ENCODE measurements around the gene BTAF1.

BTAF1 gene

DNA sequence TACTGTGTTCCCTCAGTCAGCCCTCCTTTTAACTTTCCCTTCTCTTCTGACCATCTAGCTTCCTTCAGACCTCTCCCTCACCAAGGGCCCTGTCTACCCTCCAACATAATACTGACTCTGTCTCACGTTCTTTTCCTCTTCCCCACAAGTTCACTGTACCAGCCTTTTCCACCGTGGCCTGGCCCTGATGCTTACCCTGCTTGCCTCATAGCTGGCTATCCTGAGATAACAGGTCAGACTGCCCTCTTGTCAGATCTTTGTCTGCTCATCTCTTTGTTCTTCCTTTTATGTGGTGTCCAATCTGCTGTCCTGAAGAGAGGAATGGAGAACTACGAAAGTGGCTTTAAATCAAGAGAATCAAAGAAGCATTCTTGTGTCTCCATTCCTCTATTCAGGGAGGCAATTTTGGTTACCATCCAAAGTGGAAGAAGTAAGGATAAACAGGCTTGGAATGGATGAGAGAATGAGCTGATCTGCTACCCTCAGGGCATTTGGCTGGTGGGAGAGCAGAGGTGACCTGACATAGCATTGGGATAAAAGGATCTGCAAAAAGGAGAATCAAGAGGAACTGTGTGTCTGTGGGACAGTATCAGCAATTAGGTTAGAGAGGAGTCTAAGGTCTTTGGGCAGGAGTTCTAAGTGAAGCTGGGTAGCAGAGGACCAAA, 8.1 kb downstream of the BTAF1 start:
- no peaks in the 10 kb centered on the region for H4K20me1 ChIP-seq (ENCODE audit: insufficient read depth, low read length)
- no peak overlapping the region for H3K9ac ChIP-seq (ENCODE audit: low read length)

DNA sequence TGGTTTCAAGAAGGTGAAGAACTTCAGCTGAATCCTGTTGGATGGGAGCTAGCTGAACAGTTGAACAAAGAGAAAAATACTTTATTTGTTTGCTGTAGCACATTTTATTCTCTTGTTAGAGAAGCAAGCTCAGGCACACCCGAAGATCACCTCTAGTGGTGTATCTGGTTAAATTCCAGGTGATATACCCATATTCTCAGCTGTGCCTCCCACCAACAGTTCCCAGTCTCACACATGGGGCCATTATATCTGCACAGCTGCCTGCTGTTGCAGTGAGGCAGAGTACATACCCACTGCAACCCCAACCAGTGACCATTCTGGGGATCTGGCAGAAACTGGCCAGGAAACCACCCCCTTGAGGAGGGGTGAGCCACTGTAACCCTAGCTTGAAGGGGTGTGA, 9.2 kb downstream of the BTAF1 start:
- no peak overlapping the region for H3K4me2 ChIP-seq (ENCODE audit: low read length)
- H4K20me1 ChIP-seq (ENCODE audit: insufficient read depth, low read length): no peaks in the 10 kb centered on the region

More for the DNA sequence above, 8.1 kb downstream of the BTAF1 start:
- Histone ChIP-seq H3K4me1 (ENCODE audit: insufficient read depth, low read length, severe bottlenecking) (peaks cover 1% of the 10 kb centered on the region), H3K27ac (ENCODE audit: low read depth, low read length, poor library complexity, severe bottlenecking) (no peak overlapping the region), H3K9me2 (ENCODE audit: low read depth, low read length) (no peaks in the 10 kb centered on the region), H3K4me2 (ENCODE audit: low read length) (no peak overlapping the region), H3K79me2 (ENCODE audit: insufficient read depth, low read length) (peaks cover 63% of the 10 kb centered on the region), H3K27me3 (ENCODE audit: insufficient read depth, low read length) (no peaks in the 10 kb centered on the region), H2AFZ (ENCODE audit: low read length) (no peak overlapping the region), H3F3A (ENCODE audit: insufficient read depth, low read length) (no peaks in the 10 kb centered on the region), H3K36me3 (ENCODE audit: insufficient read depth, low read length) (peaks cover 31% of the 10 kb centered on the region), H3K9me3 (ENCODE audit: low read length) (no peaks in the 10 kb centered on the region), H3K4me3 (ENCODE audit: low read depth, low read length, poor library complexity, severe bottlenecking) (no peak overlapping the region)
- TF ChIP-seq, protein P1, sequence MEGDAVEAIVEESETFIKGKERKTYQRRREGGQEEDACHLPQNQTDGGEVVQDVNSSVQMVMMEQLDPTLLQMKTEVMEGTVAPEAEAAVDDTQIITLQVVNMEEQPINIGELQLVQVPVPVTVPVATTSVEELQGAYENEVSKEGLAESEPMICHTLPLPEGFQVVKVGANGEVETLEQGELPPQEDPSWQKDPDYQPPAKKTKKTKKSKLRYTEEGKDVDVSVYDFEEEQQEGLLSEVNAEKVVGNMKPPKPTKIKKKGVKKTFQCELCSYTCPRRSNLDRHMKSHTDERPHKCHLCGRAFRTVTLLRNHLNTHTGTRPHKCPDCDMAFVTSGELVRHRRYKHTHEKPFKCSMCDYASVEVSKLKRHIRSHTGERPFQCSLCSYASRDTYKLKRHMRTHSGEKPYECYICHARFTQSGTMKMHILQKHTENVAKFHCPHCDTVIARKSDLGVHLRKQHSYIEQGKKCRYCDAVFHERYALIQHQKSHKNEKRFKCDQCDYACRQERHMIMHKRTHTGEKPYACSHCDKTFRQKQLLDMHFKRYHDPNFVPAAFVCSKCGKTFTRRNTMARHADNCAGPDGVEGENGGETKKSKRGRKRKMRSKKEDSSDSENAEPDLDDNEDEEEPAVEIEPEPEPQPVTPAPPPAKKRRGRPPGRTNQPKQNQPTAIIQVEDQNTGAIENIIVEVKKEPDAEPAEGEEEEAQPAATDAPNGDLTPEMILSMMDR (IDR thresholded peaks at IDR 0.05; ENCODE audit: low read length): no peak
- TF ChIP-seq EZH2 (IDR thresholded peaks at IDR 0.05; ENCODE audit: borderline replicate concordance, low read length): no peak

DNA sequence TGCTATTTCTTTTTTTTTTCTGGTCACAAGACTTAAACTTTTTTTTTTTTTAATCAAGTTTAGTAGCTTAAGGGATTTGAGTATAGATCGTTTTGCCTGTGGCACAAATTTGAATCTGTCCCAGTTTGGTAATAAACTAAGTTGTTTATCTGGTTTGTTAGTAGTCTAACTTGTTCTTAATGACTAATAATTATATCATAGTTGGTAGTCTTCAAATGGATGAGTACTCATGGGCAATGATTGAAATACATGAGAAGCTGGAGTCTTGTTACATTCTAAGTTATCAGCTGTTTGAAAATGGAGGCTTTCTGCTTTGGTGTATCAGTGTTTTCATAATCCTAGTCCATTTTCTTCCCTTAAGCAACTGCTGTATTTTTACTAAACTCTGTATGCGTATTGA, 12.3 kb downstream of the BTAF1 start:
- Histone ChIP-seq H3K9me3 (ENCODE audit: low read length) (no peaks in the 10 kb centered on the region), H4K20me1 (ENCODE audit: insufficient read depth, low read length) (no peaks in the 10 kb centered on the region), H3K4me3 (ENCODE audit: low read depth, low read length, poor library complexity, severe bottlenecking) (no peak overlapping the region), H3K27ac (ENCODE audit: low read depth, low read length, poor library complexity, severe bottlenecking) (no peak overlapping the region), H3K9me2 (ENCODE audit: low read depth, low read length) (no peaks in the 10 kb centered on the region), H3K4me1 (ENCODE audit: insufficient read depth, low read length, severe bottlenecking) (no peaks in the 10 kb centered on the region), H2AFZ (ENCODE audit: low read length) (no peak overlapping the region), H3F3A (ENCODE audit: insufficient read depth, low read length) (no peaks in the 10 kb centered on the region), H3K4me2 (ENCODE audit: low read length) (no peak overlapping the region), H3K27me3 (ENCODE audit: insufficient read depth, low read length) (no peaks in the 10 kb centered on the region), H3K36me3 (ENCODE audit: insufficient read depth, low read length) (peaks cover 45% of the 10 kb centered on the region), H3K9ac (ENCODE audit: low read length) (no peak overlapping the region), H3K79me2 (ENCODE audit: insufficient read depth, low read length) (peaks cover 42% of the 10 kb centered on the region)
- TF ChIP-seq, protein P1 (IDR thresholded peaks at IDR 0.05; ENCODE audit: low read length): no peak
- no peak for TF ChIP-seq EZH2 (IDR thresholded peaks at IDR 0.05; ENCODE audit: borderline replicate concordance, low read length)

More for the DNA sequence above, 9.2 kb downstream of the BTAF1 start:
- no peak overlapping the region for H2AFZ ChIP-seq (ENCODE audit: low read length)
- H3K9me2 ChIP-seq (ENCODE audit: low read depth, low read length): no peaks in the 10 kb centered on the region
- H3K79me2 ChIP-seq (ENCODE audit: insufficient read depth, low read length): peaks cover 54% of the 10 kb centered on the region
- no peak overlapping the region for H3K4me3 ChIP-seq (ENCODE audit: low read depth, low read length, poor library complexity, severe bottlenecking)
- H3K9ac ChIP-seq (ENCODE audit: low read length): no peak overlapping the region
- H3F3A ChIP-seq (ENCODE audit: insufficient read depth, low read length): no peaks in the 10 kb centered on the region
- H3K27me3 ChIP-seq (ENCODE audit: insufficient read depth, low read length): no peaks in the 10 kb centered on the region
- H3K36me3 ChIP-seq (ENCODE audit: insufficient read depth, low read length): peaks cover 38% of the 10 kb centered on the region
- no peak for TF ChIP-seq EZH2 (IDR thresholded peaks at IDR 0.05; ENCODE audit: borderline replicate concordance, low read length)
- TF ChIP-seq, protein P1 (IDR thresholded peaks at IDR 0.05; ENCODE audit: low read length): no peak
- H3K27ac ChIP-seq (ENCODE audit: low read depth, low read length, poor library complexity, severe bottlenecking): no peak overlapping the region
- H3K9me3 ChIP-seq (ENCODE audit: low read length): no peaks in the 10 kb centered on the region
- no peaks in the 10 kb centered on the region for H3K4me1 ChIP-seq (ENCODE audit: insufficient read depth, low read length, severe bottlenecking)

Data from OCI-LY1 (cell line).